NCI-H69 (cell line): ENCODE data around the gene SH2D4B.
"Not testable (repeated sequence)": the region's sequence is repeated elsewhere in the genome, so short reads cannot be mapped to it uniquely, and the experiment has no call there.

Source experiments
- DNase-seq: peaks from one replicate; lab custom pipeline; 2025; lab: John Stamatoyannopoulos, UW

Gene SH2D4B

DNA sequence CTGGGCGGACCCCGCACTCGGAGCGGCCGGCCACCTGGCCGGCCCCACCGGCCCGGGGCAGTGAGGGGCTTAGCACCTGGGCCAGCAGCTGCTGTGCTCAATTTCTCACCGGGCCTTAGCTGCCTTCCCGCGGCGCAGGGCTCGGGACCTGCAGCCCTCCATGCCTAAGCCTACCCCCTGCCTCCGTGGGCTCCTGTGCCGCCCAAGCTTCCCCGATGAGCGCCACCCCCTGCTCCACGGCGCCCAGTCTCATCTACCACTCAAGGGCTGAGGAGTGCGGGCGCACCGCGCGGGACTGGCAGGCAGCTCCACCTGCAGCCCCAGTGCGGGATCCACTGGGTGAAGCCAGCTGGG, 5.6 kb downstream of the SH2D4B start:
- DNase-seq = not testable (repeated sequence)

- no peak for DNase-seq
Measured at GRCh38 chr10:80544316-80544953, 6.7 kb downstream of the SH2D4B start.

- no peak for DNase-seq
Measured at GRCh38 chr10:80545258-80545881, 7.7 kb downstream of the SH2D4B start.

DNA sequence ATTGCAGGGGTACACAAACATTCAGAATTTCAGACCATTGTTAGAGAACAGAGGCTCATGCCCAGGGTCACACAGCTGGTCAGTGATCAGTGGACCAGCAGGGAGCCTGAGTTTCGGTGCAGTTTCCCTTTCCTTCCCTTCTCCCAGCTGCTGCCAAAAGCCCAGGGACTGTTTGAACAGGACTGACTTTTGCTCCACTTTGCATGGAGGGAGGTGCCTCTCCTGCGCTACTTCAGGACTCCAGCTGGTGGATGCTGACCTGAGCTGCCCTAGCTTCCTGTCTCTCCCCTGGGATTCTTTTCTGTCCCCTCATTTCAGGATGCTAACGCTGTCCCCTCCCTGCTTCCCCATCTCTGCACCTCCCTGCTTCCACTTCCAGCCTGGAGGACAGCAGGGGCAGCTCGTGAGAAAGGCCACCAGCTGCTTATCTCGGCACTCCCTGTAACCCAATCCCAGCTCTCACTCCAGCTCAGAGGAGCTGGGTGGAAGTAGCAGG, 14.5 kb downstream of the SH2D4B start:
- DNase-seq = peak; percentile 60

GRCh38 chr10:80553436-80553835, 15.7 kb downstream of the SH2D4B start:
- no peak for DNase-seq

DNA sequence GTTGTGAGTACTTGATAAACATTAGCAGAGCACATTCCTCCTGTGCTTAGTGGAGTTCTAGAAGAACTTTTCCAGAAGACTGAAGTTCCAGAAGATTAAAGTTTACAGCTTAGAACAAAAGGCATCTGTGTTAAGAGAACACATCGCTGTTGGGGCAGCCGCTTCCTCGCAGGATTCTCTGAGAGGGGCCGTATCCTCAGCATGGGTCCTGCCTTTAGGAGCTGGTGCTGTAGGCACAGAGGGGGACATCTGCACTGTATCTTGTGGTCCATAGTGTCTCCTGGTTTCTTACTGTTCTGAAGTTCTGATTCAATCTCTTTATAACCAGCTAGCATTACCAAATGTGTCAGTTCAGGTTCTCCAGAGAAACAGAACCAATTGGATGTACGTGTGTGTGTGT, 16.3 kb downstream of the SH2D4B start:
- DNase-seq = no peak

- no peak for DNase-seq
Measured at GRCh38 chr10:80555415-80555814, 17.7 kb downstream of the SH2D4B start.

- no peak for DNase-seq
Measured at GRCh38 chr10:80561950-80562349, 24.2 kb downstream of the SH2D4B start.

- no peak for DNase-seq
Measured at GRCh38 chr10:80567292-80567691, 29.6 kb downstream of the SH2D4B start.

DNA sequence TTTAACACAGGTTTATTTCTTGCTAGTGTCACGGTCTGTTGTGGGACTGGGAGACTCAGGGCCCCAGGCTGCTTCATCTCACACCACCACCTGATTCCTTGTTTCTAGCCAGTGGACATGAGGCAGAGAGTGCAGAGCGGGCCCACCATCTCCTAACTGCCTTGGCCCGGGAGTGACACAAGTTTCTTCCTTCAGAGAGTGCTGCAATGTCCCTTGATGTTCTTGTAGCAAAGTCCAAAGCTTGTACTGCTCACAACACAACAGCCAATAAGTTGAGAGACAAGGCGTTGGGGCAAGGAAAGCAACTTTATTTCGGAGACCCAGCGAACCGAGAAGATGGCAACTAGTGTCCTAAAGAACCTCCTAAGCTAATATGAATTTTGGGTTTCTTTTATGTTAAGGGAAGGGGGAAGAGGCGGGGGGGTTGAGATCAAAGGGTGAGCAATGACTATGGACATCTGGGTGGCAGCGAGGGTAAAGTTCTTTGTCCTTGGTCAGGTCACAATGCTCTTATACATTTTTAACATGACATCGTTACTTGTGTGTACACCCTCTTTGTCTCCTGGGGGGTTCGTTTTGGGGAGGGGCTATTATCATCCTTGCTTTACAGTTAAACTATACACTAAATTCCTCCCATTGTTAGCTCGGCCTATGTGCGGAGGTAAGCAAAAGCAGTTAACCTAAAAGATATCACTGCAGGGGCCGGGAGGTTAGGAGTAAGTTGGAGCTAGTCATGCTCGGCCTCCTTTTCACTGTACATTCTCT, 31.6 kb downstream of the SH2D4B start:
- DNase-seq = no peak

DNA sequence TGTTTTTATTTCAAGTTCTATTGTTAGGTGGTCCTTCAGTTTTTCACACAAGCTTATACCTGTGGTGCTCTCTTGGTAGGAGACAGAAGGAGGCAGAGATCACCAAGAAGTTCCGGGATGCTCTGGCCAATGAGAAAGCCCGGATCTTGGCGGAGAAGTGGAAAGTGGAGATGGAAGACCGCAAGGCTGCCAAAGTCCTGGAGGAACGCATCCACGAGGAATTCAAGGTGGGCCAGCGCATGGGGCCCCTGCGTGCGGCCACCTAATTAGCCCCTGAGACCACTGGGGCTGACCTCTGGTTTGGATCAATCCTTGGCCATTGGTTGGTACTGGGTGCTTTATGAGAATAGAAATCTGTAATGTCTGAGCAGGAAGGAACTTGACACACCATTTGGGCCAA, 33.6 kb downstream of the SH2D4B start:
- no peak for DNase-seq

GRCh38 chr10:80579181-80579763, 41.6 kb downstream of the SH2D4B start:
- DNase-seq = no peak

DNA sequence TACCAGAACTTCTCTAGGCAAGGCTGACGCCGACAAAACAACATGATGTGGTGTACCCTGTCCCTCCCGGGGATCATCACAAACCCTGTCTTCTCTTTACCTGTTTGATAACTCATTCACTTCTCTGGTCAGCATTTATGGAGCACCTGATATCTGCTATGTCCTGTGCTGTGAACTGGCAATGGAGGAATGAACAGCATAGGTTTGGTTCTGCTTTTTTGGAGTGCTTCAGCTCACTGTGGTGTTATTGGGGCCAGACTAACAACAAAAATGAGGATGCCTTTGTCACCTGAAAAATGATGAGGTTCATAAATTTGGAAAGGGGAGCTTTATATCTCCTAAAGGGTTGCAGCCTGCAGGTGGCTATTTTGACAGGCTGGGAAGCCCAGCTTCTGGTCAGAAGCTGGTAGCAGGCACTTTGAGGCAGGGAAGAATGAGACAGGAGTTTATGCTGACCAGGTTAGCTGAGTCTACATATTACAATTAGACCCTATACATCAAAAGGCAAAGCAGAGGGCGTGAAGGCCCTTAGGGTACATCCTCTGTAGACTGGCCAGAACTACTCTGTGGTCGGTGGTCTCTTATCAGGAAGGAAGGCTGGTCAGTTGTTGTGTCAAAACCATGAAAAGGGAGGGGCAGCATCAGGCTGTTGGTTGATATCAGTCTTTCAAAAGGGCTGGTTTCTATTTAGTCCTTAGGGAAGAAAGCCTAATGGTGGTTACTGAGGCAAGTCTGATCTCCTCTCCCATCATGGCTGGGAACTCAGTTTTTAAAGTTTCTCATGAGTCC, 42.3 kb downstream of the SH2D4B start:
- no peak for DNase-seq

DNA sequence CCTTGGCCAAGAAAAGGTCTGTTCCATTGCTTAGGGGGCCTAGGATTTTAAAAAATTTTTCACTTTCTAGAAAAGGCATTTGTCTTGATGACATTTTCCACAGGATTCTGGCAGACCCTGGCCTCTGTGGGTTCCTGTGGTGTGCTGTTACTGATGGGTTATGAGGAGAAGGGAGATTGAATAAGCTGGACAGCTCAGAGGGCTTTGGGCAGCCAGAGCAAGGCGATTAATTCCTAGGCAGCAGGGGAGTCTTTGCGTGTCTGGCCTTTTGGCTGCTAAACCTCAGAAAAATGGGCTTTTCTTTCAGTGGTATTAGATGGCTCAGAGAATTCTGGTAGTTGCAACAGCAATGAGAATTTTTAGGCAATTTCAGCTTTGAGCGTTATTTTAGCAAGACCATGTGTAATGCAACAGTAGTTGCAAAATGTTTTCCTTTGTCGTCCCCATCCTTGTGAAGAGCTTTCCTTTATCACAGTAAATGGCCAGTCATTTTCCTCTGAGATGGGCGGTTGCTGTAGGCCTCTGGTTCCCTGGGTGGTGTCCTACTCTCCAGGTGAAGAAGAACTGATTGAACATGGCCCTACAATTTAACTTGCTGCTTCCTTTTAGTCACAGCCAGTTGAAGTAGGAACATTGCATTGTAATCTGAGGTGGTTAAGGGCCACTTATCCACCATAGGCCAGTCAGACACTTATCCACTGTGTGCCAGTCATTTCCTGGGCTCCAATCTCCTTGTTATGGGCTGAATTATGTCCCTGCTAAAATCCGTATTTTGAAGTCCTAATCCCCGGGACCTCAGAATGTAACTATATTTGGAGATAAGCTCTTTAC, 43.2 kb downstream of the SH2D4B start:
- DNase-seq = no peak

- no peak for DNase-seq
Measured at GRCh38 chr10:80581469-80581835, 43.8 kb downstream of the SH2D4B start.

DNA sequence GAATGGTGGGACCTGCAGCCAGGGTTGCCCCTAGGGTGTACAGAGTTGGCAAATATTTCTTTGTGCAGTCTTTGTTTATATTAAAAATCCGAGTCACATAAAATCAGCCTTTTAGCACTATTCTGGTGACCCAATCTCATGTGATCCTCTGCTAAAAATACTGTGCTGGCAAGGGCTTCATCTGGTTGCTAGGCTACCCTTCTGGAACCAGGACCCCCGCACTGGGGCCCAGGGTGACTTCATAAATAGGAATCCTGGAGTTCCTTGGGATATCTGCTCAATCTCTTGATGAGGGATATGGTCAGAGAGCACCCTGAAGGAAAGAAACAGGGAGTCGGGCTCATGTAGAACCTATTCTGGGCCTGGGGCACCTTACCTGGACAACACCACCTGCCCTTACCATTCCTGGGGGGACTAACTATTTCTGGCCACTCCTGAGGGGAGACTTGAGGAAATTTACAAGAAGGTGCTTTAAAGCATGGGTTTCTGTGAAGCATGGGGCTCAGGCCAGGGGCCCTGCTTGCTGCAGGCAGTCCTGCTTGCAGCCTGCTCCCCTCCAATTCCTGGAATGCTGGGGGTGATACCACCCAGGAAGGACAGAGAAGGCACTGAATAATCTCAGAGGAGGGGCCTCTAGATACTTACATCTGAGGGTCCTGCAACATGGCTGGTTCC, 44.7 kb downstream of the SH2D4B start:
- no peak for DNase-seq

DNA sequence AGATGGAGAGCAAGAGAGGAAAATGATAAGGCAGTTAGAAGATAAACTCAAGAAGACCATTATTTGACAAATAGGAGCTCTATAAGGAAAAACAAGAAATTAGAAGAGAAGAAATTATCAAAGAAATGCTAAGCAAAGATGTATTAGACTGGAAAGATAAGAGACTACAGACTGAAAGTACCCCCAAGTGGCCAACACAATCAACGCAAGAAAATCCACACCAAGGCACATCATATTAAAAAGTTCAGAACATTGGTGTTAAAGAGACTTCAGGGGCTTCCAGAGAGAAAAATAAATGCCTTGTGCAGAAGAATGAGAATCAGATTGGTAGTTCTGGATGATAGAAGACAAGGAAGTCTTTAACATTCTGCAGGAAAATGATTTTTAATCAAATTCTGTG, 46.0 kb downstream of the SH2D4B start:
- no peak for DNase-seq

DNA sequence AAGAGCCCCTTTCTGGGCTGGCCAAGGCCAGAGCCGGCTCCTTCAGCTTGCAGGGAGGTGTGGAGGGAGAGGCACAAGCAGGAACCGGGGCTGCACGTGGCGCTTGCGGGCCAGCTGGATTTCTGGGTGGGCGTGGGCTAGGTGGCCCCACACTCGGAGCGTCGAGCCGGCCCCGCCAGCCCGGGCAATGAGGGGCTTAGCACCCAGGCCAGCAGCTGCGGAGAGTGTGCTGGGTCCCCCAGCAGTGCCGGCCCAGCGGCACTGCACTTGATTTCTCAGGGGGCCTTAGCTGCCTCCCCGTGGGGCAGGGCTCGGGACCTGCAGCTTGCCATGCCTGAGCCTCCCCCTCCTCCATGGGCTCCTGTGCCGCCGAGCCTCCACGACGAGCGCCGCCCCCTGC, 48.1 kb downstream of the SH2D4B start:
- no peak for DNase-seq

- DNase-seq = no peak
Measured at GRCh38 chr10:80588546-80588945, 50.8 kb downstream of the SH2D4B start.

GRCh38 chr10:80589726-80590373, 52.1 kb downstream of the SH2D4B start:
- no peak for DNase-seq
